HepG2 (cell line): ENCODE data around the gene IRF5.

Experiments
- ADNP ChIP-seq: sonication (generic); formaldehyde crosslinking; IDR thresholded peaks from 2 replicates; pipeline ENCODE4 v1.4.0; 2020; ENCODE audit warnings: missing genetic modification reagents
- CBX1 ChIP-seq: IDR thresholded peaks from one replicate; pipeline ENCODE4 v1.6.1; 2016; ENCODE audit warnings: antibody characterized with exemption, low read depth
- FOXM1 ChIP-seq: sonication (generic); formaldehyde crosslinking; IDR thresholded peaks from 2 replicates; pipeline ENCODE4 v1.5.0; 2020; ENCODE audit warnings: missing genetic modification reagents
- KMT2A ChIP-seq: sonication (generic); formaldehyde crosslinking; IDR thresholded peaks from 2 replicates; pipeline ENCODE4 v1.4.0; 2020; ENCODE audit warnings: missing genetic modification reagents
- RARG ChIP-seq: sonication (generic); formaldehyde crosslinking; IDR thresholded peaks from 2 replicates; pipeline ENCODE4 v1.4.0; 2020; ENCODE audit warnings: low read depth, mild to moderate bottlenecking, missing genetic modification reagents
- STAT6 ChIP-seq: sonication (generic); formaldehyde crosslinking; IDR thresholded peaks from 2 replicates; pipeline ENCODE4 v1.4.0; 2020; ENCODE audit warnings: missing genetic modification reagents, mild to moderate bottlenecking, borderline replicate concordance
- YY1 ChIP-seq: IDR thresholded peaks from 2 replicates; pipeline ENCODE4 v1.6.1; 2011; ENCODE audit warnings: low read length, low read depth, moderate library complexity, mild to moderate bottlenecking; ENCODE audit not compliant: insufficient read depth, insufficient replicate concordance

- TF ChIP-seq FOXM1 (CRISPR knock-in tag), result no peak
- TF ChIP-seq YY1, result no peak
- no peak for TF ChIP-seq RARG
- no peak for TF ChIP-seq ADNP (CRISPR knock-in tag)
- TF ChIP-seq KMT2A (CRISPR knock-in tag), result no peak
- TF ChIP-seq STAT6, result no peak
- TF ChIP-seq CBX1, result no peak
These were observed 34.8 kb upstream of the IRF5 start for GRCh38 chr7:128902761-128903585.
